SIG-M5 (cell line): ENCODE measurements around the gene PCLO.
"Not testable (repeated sequence)": the region's sequence is repeated elsewhere in the genome, so short reads cannot be mapped to it uniquely, and the experiment has no call there.

Experiments
- DNase-seq: peaks from one replicate; lab custom pipeline; 2025; lab: John Stamatoyannopoulos, UW

The PCLO gene

DNA sequence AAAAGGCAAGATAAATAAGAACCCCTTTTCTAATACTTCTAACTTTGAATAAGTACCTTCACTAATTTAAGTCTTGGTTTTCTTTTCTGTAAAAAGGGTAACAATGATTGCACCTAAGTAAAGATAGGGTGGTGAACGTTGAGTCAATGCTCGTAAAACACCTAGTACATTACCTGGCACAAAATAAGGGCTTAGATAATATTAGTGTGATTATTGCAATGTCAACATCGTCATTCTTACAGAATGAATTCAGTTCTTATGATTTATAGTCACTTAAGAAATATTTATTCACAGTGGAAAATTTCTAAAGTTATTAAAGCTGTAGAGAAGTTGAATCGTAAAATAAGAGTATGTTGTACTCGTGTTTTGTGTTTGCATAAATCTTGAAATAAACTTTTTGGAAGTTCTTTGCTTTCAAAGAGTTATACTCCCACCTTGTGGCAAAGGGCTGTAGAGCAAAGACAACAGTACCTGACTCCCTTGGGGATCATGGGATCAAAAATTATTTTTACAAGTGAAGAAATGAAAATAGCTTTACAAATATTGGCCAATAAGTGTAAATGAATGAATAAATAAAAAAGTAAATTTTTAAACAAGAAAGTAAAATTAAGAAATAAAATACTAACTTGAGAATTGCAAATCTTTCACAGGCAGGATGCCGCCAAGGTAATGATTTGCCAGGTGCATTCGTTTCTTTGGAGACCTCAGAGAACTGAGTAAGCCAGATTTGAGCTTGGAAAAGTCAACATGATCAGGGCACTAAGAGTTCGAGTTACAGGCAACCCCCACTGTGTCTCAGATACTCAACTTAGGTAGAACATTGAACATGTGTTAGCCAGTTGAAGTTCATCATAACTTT lies 433.3 kb downstream of the PCLO start:
- no peak for DNase-seq

DNA sequence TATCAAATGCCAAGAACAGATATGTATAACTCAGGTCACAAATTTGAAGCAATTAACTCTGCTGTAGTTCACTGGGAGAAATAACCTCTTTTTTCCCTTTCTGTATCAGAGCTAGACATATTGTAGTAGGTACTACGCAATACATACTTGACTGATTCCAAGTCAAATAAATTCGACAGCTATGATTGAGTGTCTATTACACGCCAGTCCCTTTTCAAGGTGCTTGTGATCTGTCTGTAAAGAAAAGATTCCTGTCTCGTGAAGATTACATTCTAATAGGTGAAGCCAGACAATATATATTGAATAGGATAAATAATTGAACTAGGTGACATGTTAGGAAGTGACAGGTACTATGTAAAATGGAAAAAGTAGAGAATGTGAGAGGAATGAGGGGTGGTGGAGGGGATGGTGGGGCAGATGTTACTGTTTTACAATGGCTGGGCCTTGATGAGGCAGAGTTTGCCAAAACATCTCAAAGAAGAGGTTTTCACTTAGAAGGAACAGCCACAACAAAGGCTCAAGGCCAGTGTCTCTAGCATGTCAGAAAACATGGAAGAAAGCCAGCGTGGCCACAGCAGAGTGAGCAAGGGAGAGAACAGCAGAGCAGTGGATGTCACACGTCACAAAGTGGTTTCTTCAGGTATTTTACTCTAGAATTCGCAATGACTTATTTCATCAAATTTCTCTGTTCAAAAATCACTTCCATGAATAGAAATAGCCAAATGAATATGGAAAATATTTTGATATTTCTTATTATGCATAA lies 436.5 kb downstream of the PCLO start:
- no peak for DNase-seq

DNA sequence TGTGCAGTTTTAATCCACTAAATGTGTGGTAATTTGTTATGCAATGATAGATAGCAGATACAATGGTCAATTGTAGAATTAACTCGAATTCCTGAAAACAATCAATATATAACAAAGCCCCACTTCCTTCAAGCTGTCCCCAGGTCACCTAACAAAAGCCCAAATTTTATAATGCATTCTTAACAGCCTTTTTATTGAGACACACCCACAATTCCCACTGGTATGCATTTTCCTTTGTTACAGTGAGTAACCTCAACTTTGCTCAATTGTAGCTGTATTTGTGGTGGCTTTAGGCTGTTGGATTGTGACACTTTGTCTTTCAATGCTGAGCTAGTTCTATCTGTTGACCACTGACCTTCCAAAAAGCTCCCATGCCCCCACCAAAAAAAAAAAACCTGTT lies 439.3 kb downstream of the PCLO start:
- no peak for DNase-seq

DNA sequence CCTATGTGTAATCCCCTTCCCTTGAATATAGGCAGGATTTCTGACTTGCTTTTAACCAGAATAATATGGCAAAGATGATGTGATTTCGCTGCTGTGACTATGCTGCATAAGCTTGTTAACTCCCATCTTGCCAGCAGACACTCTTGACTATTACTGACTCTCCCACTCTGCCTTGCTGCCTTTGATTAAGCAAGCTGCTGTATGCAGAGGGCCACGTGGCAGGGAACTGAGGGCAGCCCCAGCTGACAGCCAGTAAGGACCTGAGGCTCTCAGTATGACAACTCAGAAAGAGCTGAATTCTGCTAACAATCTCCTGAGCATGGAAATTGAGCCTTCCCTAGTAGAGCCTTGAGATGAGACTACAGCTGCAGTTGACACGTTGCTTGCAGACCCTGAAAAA lies 439.7 kb downstream of the PCLO start:
- DNase-seq: no peak

DNA sequence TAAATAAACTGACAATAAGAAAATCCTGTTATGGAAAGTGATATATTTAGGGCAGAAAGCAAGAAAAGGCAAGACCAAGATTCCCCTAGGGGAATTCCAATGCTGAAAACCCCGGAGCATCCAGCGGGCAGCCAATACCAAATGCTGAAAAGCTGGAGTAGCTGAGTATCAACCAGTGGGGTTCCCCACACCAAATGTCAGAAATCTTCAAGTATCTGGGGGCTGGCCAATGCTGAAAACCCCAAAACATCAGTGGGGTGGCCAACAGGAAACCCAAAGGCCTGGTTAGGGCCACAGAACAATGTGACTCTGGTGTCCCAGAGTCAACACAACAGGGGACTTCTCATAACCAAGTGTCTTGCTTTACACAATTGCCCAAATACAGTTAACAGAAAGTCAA lies 447.3 kb downstream of the PCLO start:
- DNase-seq: no peak

DNA sequence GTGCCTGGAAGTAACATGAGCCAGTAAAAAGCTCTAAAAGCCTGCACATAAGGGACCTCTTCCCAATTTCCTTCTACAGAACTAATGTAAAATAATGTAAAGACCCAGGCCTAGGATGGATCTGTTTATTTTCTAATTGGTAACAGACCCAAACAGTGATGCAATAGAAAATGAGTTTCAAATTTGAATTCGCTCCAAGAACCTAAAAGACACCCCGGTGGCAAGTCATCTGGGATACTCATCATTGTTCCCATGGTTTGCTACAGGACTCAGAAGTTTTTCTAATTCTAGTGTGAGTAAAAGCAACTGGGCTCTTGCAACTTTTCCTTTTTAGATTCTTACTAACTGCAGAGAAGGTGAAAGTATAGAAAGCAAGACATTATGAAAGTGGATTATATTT lies 447.8 kb downstream of the PCLO start:
- DNase-seq: no peak

DNA sequence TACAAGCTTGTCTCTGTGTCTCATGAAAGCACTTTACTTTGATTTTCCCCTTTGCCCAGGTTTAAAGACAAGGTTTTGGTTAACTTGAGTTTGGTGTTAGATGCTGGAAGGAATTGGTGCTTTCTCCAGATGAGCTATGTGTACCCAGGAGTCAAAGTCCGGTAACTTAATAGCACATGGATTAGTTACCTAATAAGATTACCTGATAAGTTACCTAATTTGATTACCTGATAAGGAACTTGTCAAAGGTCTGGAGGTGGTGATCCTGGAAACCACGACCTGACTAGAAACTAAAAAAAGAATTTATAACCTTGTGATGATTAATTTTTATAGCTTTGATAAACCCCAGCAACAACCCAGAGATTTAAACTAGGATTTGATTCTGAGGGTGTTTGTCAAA lies 449.2 kb downstream of the PCLO start:
- DNase-seq: no peak

DNA sequence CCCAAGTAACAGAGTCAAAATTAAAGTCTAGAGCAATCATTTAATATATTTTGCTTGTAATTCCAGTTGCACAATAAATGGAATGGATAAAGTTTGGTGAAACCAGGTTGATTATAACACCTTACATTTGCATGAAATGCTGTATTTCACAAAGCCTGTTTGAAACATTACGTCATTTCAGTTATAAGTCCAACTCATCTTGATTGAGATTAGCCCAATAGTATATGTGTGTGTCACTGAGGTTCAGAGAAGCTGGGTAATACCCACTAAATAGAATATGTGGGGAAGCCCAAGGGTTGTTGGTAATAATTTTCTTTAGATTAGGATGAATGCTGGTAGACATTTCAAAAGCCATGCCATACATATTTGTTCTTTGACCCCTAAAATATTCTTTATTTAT lies 456.3 kb downstream of the PCLO start:
- not testable (repeated sequence) for DNase-seq

DNA sequence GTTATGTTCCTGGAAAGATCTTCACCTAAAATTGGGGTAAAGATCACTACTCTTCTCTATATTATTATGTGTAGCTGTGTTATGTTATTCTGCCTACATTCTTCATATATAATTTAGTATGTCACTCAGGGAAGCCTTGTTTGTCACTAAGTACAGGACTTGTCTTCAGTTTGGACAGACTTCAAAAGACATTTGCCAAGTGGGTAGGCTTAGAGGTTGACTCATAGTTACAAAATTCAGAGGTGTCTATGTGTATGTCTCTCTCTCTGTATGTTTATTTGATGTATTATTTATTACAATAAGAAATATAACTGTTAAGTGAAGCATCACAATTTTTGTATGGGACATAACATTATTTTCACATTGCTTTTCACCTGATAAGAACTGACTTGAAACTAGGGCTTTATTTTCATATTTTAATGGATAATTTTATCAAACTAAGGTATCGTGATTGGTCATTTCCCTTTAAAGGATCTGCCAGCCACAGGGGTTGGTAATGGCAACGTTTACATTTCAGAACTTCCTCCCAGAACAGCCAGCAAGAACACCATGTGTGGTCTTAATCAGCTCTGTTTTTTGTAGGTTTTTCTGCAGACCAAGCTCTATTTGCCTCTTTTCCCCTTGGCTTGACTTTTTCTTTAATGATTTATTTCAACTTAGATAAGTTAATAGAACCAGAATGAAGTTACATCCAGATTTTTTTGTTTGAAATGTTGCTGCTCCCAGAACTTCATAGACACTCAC lies 457.0 kb downstream of the PCLO start:
- no peak for DNase-seq

DNA sequence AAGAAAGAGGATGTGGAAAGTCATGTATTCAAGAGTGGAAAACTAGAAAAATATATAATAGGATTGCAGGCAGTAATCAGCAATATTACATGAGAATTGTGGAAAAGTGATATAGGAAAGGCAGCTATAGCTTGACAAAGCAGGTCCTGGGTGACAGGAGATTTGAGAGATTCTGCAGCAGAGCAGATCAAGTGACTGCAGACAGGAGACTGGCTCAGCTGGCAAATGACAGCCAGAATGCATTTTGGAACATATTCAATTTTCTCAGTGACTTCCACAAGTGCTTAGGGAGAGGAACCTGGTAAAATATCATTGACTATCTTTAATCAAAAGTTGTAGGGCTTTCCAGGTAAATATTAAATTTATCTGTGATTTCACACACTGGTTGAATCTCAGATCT lies 458.6 kb downstream of the PCLO start:
- DNase-seq: no peak
